Gastrocnemius medialis (tissue), 4 donors: Measurements from ENCODE around the gene TRIM45.

ENCODE experiments used
- CTCF ChIP-seq, 5 experiments: fragments of 450-650 bp in 3 of 5; fragments of 200-600 bp in 2 of 5; sonication (generic) in 2 of 5; IDR thresholded peaks in 4 of 5; conservative IDR thresholded peaks in 1 of 5; 1 replicate in 4 of 5; 2 replicates in 1 of 5; pipeline ENCODE4 v1.5.1; 2016 to 2019; ENCODE audit warnings: antibody characterized with exemption in 5 of 5, mild to moderate bottlenecking in 3 of 5, moderate library complexity in 3 of 5
- POLR2A ChIP-seq, 2 donors: fragments of 450-650 bp; IDR thresholded peaks; one replicate each; pipeline ENCODE4 v1.6.1; 2017; ENCODE audit warnings: antibody characterized with exemption in 2 of 2, mild to moderate bottlenecking in 2 of 2, moderate library complexity in 2 of 2

GRCh38 chr1:117106478-117106877, 15.1 kb downstream of the TRIM45 start:
- TF ChIP-seq CTCF (IDR thresholded peaks at IDR 0.05 in 4 of 5, conservative IDR thresholded peaks at IDR 0.05 in 1 of 5) (no peak), POLR2A (IDR thresholded peaks at IDR 0.05) (no peak)
